Measurements from ENCODE around the gene AHDC1.

- TF ChIP-seq POLR2A (IDR thresholded peaks at IDR 0.05; ENCODE audit: low read length) (no peak), GATA1 (IDR thresholded peaks at IDR 0.05; ENCODE audit: low read depth, low read length) (no peak)
Measured at GRCh38 chr1:27626031-27626935, 22.3 kb upstream of the AHDC1 start.

All from erythroblast (primary cell).